Measurements from ENCODE around the gene CEP162.
"Not testable (repeated sequence)": the region's sequence is repeated elsewhere in the genome, so short reads cannot be mapped to it uniquely, and the experiment has no call there.

Gene CEP162

DNA sequence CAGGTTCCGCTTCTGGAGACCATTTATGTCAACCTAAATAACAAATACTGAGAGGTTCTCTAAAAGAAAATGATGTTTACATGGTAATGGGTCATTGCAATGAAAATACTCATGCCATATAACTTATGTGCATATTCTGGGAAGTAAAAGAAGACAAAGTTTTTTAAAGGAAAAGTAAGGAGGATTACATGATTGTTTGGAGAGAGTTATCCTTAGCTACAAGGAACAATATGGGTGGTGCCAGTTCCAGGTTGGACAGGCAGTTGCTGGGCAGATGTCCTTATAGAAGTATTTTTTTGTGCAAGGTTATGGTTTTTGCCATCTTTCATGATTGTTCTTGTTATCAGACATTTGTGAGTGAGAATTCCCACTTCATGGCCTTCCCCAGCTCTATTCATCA is 141.4 kb downstream of the CEP162 start:
- DNase-seq (ENCODE audit: low spot score): no peak

DNA sequence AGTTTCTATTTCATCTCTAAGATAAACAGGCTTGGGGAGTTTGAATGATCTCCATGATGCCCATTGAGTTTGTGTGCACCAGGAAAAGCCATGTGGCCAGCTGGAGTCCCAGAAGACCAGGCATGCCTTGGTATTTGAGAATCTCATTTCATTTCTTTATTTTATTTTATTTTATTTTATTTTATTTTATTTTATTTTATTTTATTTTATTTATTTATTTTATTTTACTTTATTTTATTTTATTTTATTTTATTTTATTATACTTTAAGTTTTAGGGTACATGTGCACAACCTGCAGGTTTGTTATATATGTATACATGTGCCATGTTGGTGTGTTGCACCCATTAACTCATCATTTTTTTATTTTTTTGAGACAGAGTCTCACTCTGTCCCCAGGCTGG is 142.7 kb downstream of the CEP162 start:
- not testable (repeated sequence) for DNase-seq (ENCODE audit: low spot score)

DNA sequence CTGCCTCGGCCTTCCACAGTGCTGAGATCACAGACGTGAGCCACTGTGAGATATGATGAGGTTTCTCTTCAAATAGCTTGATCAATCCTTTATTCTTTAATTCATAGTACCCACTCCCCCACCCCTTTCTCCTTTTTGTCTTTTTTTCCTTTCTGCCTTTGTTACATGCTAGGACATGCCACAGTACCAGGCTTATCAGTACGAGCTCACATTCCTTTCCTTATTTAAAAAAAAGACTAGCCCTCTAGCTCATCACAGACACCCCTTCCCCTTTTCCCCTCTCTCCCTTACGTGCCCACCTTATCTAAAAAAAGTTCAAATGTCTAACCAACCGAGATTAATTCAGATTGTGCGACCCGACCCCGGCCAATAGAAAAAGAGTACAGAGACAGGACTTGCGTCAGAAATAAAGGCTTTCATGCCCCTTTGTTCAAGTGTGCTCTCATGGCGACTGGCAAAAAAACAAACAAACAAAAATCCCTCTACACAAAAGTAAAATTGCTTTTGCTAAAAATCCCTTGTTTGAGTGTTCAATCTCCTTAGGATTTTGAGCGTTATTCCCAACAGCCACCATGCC is 144.7 kb downstream of the CEP162 start:
- no peak for DNase-seq (ENCODE audit: low spot score)

DNA sequence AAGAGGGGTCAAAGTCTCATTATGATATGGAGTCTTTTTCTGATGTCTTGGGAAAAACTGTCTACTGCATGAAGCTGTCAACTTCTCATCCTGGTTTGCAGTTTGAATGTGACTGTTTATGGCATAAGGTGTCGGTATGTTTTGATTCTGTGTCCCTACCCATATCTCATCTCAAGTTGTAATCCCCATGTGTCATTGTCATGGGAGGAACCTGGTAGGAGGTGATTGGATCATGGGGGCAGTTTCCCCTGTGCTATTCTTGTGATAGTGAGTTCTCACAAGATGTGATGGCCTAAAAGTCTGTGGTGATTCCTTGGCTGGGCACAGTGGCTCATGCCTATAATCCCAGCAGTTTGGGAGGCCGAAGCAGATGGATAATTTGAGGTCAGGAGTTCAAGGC is 146.2 kb downstream of the CEP162 start:
- DNase-seq (ENCODE audit: low spot score): no peak

DNA sequence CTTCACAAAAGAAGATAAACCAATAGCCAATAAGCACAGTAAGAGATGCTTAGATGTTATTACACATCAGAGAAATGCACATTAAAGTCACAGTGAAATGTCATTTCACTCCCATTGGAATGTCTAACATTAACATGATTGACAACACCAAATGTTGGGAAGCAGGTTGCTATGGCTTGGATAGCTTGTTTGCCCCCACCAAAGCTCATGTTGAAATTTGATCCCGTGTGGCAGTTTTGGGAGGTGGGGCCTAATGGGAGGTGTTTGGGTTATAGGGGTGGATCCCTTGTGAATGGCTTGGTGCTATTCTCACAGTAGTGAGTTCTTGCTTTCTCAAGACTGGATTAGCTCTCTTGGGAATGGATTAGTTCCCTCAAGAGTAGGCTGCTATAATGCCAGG is 149.1 kb downstream of the CEP162 start:
- DNase-seq (ENCODE audit: low spot score): no peak

DNA sequence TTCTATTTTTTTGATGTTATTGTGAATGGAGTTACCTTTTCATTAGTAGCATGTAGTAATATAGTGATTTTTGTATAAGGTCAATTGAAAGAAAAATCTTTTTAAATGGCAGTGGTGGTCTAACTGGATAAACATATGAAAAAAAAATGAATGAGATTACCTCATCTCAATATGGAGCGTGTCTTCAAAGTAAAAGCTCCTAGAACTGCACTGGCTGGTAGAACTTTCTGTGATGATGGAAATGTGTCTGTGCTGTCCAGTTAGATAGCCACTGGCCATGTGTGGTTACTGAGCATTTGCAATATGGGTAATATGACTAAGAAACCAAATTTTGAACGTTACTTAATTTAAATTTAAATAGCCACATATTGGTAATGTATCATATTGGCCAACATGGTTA is 149.8 kb downstream of the CEP162 start:
- DNase-seq (ENCODE audit: low spot score): no peak

DNA sequence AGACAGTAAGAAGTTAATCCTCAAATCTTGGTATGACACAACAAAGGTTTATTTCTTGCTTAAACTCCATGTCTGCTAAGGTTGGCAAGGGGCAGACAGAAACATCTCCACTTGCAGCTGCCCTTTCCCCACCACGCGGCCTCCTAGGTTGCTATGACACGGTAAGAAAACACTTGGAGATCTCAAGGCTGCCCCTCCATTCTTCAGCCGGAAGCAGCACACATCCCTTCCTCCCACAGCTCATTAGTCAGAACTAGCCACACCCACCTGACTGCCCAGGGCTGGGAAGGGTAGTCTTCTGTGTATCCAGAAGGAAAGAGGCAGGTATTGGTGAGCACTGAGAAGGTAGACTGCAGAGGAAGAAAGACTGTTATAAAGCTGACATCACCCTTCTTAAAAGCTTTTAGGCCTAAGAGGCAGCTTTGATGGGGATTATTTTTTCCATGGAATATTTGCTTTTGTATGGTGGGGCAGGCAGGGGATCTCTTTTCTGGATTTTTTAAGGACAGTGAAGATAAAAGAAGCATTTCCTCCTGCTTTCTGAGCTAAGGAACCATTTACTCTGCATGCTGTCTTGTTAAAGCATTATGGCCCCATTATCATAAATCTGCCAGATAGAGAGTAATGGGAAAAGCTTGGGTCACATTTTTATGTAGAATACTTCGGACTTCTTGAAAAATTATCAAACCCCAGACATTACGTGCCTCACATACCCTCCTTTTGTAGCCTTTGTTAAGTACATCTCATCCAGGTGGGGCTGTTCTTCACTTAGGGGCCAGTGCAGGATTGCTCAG is 152.3 kb downstream of the CEP162 start:
- no peak for DNase-seq (ENCODE audit: low spot score)
